Measurements from ENCODE around the gene SEMA7A. TPM values are rescaled to one million over a fixed set of nuclear protein-coding genes. Genes with fewer than 3 reads are reported as not detected.

SEMA7A gene
- total and polyA plus RNA-seq, 9 of the 15 experiments (the other 6 are each of a cell fraction or from before 2014, with no cell fraction given): 0.04 to 8.2 (median 5.4) TPM; not detected in 1

- TF ChIP-seq ZBTB40 (IDR thresholded peaks at IDR 0.05): no peak
- TF ChIP-seq ZBTB40 (CRISPR knock-in tag; IDR thresholded peaks at IDR 0.05): no peak
- TF ChIP-seq THRA (IDR thresholded peaks at IDR 0.05): no peak
- no peak for TF ChIP-seq EP300 (IDR thresholded peaks at IDR 0.05; ENCODE audit: low read length)
- no peak for TF ChIP-seq TEAD1 (CRISPR knock-in tag; IDR thresholded peaks at IDR 0.05)
- TF ChIP-seq HMGXB4 (CRISPR knock-in tag; IDR thresholded peaks at IDR 0.05): no peak
- TF ChIP-seq LEF1 (IDR thresholded peaks at IDR 0.05): no peak
- no peak for TF ChIP-seq ATF7 (IDR thresholded peaks at IDR 0.05)
Observed at GRCh38 chr15:74381481-74381880, 52.3 kb downstream of the SEMA7A start (continued).

All from K562 (cell line).